Germinal center (tissue), 1 donor: ENCODE results near the gene MAPK8IP1.
"Not testable (repeated sequence)": the region's sequence is repeated elsewhere in the genome, so short reads cannot be mapped to it uniquely, and the experiment has no call there.

Experiments used
- DNase-seq: peaks from one replicate; pipeline ENCODE4 v3.0.0; 2012; ENCODE audit warnings: mixed read lengths, low spot score

The MAPK8IP1 gene

DNA sequence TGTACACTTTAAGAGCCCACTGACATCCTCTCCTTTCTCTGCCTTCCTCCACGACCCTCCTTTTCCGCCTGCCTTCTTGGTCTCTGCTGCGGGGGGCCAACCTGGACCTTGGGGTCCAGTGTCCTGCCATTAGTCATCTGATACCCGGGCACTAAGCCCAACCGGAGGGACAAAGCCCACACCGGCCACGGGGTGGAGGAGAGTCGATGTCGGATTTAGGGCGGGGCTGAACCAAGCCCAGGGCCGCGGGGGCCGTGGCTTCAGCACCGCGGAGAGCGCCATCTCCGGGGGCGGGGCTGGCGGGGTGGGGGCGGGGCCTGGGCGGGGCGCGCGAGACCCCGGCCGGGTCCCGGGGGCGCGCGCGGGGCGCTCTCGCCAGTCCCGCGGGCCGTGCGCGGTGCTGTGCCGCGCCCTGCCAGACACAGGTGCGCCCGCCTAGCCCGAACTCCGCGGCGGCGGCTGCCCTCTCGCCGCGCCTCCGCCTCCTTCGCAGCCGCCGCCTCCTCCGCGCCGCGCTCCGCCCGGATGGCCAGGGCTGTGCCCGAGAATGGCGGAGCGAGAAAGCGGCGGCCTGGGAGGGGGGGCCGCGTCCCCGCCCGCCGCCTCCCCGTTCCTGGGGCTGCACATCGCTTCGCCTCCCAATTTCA, at the start of gene MAPK8IP1:
Gene MAPK8IP1, plus strand, starts transcription at position 378 of the 647 bp plus-strand sequence. Its CDS starts 170 bp downstream, at position 548.
- DNase-seq = peak; percentile 92

DNA sequence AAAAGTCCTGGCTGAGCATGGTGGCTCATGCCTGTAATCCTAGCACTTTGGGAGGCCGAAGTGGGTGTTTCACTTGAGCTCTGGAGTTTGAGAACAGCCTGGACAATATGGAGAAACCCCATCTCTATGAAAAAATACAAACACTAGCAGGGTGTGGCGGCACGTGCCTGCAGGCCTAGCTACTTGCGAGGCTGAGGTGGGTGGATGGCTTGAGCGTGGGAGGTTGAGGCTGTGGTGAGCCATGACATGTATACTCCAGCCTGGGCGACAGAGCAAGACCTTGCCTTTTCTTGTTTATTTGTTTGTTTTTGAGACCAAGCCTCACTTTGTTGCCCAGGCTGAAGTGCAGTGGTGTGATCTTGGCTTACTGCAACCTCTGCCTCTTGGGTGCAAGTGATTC, 46.2 kb upstream of the MAPK8IP1 start:
- no peak for DNase-seq

DNA sequence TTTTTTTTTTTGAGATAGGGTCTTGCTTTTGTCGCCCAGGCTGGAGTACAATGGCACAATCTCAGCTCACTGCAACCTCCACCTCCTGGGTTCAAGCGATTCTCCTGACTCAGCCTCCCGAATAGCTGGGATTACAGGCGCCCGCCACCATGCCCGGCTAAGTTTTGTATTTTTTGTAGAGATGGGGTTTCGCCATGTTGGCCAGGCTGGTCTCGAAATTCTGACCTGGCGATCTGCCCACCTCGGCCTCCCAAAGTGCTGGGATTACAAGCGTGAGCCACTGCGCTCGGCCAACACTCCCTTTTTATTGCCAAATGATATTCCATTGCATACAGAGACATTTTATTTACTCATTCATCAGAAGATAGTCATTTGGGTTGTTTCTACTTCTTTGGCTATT, 45.2 kb upstream of the MAPK8IP1 start:
- DNase-seq = not testable (repeated sequence)

DNA sequence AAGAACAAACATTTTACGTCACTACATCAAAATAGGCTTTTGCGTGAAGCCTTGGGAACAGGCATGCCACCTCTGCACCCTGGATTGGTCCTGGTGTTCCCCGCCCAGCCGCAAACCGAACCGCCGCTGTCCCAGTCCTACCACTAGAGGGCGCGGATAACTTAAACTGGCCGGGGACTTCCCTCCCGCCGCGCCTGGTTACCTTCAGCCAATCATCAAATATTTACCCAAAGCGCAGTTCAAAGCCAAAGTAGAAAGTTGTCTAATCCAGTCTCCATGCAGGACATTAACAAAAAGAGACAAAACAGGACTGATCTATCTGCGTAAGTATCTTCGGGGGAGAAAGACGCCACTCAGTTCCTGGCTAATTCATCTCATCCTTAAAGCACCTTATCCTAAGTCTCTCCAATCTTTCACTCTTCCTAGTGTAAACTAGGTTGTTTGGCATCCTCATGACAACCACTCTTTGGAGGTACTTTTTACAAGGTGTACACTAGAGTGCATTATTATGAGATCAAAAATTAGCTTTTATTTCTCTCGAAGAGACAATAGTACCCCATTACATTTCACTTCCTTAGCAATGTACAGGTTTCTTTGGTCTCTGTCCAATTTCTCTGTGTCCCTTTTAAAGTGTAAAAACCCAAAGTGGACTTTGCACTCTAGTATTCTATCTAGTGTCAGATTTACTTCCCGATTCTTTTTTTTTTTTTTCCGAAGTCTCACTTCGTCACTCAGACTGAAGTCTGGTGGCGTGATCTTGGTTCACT, 42.1 kb upstream of the MAPK8IP1 start:
- peak; percentile 85 for DNase-seq

DNA sequence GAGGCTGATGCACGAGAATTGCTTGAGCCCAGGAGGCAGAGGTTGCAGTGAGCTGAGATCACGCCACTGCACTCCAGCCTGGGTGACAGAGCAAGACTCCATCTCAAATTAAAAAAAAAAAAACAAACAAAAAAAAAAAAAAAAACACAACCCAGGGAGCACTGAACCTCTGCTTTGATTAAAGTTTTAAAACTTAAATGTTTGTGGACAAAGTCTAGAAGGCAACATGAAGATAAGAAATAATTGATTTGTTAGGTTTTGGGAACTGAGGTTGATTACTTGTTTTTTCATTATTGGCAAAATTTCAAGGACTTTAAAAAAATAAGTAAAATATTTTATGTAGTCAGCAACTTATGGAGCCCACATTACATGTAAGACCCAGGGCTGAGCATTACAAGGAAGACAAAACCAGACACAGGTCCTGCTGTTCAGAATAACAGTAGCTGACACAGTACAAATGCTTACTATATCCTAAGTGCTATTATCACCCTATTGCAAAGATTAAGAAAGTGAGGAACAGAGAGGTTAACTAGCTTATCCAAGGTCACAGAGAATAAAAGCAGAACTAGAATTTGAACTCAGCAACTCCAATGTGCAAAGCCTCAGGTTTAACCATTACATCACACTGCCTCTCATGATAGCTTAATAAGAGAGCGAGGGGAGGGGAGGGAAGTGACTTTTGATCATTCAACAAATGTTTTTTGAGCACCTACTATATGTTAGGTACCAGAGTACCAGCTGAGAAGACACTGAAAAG, 40.5 kb upstream of the MAPK8IP1 start:
- DNase-seq = no peak

DNA sequence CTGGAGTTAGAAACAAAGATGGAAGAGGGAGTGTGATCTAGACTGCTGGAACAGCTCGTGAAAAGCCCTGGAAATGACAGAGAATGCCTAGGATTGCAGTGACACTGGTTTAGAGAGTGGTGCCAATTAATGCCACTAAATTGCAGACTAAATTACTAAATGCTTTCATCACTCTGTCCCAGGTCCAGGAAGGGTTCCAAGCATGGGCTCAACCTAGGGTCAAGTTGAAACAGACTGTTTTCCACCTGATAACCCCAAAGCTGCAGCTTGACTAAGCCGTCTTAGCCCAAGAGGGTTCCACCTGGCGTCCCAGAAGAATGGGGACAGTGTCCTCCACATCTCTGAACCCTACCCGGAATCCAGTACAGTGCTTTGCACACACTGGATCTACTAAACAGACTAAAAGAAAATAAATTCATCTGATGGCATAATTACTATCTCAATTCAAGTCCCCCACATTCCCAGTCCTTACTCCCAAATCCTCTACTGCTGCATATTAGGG, 39.2 kb upstream of the MAPK8IP1 start:
- no peak for DNase-seq

DNA sequence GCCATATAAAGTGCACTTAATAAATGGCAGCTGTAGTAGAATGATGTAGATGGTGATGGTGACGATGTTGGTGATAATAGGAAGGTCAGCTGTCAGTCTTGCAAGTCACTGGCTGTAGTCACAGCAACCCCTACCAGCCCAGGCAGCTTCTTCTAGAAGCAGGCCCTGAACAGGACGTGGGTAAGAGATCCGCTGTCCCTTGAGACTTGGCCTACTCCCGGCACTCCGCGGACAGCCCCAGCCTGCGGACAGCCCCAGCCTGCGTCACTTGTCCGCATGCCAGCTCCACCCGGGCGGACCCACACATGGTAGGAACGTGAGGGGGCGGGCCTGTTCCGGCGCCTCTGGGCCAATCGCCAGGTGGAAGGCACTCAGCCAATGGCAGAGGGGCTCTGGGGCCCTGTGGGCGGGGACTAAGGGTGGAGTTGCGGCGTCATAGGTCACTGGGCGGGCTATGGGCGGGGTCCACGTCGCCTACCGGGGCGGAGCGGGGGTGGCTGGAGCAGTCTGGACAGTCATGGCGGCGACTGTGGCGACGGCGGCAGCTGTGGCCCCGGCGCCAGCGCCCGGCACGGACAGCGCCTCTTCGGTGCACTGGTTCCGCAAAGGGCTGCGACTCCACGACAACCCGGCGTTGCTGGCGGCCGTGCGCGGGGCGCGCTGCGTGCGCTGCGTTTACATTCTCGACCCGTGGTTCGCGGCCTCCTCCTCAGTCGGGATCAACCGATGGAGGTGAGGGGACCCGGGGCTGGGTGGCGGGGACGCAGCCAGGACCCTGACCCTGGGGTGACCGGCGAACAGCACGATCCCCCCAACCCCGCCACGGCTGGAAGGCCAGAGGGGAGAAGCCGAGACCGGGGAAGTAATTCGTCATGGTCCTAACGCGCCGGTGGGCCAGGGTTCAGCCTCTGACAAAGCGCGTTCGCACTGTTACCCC, 38.2 kb upstream of the MAPK8IP1 start, which contains the start of gene CRY2:
Gene CRY2, plus strand, starts transcription at position 502 of the 937 bp plus-strand sequence. Its CDS starts 16 bp downstream, at position 518.
- DNase-seq = peak; percentile 98

DNA sequence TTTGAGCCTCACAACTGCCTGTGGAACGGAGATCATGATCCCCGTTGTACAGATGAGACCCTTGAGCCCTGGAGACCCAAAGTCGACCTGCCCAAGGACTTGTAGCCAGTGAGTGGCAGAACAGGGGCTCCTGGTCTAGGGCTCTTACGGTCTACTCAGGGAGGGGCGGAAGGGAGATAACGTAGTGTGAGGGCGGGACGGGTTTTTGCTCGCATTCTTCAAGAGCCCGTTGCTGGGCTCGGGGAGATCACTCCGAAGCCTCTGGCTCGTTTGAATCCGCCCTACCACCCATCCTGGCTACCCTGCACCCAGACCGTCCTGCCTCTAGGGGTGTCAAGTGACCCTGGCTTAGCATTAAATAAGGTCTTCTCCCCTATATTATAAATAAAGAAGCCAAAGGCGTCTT, 37.5 kb upstream of the MAPK8IP1 start:
- DNase-seq = peak; percentile 39

DNA sequence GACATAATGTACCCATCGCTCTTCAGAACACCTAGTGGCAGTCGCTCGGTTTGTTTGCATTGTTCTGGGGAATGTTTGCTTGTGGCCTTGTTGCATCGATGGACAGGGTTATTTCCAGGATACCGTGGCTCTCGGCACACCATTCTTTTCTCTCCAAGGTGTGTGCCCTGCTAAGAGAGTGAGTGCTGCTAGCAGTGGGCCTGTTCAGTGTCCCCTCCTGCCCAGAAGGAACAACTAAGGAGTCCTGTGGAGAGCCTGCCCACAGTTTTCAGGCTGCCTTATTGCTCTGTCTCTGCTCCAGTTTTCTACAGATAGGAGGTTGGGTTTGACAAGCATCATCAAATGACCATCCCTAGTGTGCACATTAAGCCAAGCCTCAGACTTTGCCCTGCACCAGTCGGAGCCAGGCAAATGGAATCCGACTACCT, 36.8 kb upstream of the MAPK8IP1 start:
- DNase-seq = no peak

DNA sequence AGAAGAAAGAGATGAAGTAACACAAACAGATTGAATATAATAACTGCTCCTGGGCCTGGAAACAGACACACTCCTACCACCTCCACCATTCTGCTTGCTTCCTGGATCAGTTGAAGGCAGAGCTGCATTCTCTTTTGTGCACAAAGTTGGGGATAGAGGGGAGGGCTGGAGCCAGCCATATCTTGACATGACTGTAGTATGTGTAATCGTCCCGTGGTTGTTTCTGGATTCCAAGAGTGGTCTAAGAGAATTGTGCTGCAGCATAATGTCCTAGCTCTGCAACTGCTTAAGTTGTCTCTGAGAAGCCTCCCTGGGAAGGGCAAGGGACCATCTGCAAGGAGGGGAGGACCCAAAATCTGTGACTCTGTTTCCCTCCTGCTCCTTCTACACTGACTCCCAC, 35.0 kb upstream of the MAPK8IP1 start:
- no peak for DNase-seq

DNA sequence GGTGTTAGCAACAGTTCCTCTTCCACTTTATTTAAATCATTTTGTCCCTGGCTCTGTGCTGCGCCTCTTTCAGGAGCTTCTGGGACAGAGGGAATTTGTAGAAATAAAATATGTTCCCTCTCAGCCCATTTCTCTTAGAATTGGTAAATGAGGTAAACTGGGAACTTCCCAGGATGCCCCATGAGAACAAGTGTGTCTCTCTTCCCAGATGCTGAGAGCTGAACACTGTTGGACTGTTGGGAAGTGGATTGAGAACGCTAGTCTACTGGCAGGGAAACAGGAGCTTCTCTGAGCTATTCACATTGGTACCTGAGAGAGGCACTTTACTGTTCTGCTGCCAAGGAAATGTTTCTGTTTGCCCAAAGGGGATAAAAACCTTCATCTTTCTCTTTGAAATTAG, 34.2 kb upstream of the MAPK8IP1 start:
- DNase-seq = no peak

DNA sequence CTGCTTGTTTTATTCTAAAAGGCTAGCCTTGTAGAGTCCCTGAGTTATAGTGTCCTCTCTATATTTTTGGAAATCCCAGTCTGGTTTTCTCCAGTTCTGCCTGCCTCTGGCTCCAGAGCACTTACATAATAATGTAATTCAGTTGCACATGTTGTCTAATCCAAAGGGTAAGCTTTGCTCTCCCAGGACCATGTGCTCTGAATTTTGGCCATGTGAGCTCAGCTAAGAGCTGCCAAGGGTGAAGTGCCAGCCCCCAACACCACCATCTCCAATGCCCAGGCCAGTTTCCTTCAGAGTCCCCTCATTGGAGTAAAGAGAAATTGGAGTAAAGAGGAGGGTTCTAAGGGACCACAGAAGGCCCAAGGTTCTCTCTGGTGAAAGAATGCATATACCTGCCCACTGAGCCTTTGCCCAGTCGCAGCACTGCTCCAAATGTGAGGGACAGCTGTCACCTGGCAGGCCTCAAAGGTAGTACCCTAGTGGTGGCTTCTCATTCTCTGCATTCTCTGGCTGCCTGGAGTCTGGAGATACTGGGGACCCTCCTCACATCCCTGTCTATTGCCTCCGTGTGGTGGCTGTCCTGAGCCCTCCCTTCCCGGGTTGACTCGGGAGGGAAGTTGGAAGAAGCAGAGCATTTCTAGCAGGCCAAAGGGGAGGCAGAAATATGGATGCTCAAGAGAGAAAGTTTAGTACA, 33.3 kb upstream of the MAPK8IP1 start:
- DNase-seq = peak; percentile 15

DNA sequence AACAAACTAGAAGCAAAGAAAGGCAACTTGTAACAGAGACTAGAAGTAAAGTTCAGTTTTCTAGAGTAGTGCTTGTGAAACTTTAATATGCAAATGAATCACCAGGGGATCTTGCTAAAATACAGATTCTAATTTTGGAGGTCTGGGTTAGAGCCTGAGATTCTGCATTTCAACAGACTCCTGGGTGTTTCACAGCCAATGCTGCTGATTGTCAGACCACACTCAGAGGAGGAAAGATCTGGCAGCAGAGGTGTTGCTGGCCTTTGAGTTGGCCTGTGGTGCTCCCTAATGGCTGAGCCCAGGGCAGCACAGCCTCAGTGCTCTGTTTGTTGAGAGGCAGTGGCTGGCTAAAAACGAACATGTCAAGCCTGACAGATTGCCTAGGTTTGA, 32.7 kb upstream of the MAPK8IP1 start:
- DNase-seq = peak; percentile 41

DNA sequence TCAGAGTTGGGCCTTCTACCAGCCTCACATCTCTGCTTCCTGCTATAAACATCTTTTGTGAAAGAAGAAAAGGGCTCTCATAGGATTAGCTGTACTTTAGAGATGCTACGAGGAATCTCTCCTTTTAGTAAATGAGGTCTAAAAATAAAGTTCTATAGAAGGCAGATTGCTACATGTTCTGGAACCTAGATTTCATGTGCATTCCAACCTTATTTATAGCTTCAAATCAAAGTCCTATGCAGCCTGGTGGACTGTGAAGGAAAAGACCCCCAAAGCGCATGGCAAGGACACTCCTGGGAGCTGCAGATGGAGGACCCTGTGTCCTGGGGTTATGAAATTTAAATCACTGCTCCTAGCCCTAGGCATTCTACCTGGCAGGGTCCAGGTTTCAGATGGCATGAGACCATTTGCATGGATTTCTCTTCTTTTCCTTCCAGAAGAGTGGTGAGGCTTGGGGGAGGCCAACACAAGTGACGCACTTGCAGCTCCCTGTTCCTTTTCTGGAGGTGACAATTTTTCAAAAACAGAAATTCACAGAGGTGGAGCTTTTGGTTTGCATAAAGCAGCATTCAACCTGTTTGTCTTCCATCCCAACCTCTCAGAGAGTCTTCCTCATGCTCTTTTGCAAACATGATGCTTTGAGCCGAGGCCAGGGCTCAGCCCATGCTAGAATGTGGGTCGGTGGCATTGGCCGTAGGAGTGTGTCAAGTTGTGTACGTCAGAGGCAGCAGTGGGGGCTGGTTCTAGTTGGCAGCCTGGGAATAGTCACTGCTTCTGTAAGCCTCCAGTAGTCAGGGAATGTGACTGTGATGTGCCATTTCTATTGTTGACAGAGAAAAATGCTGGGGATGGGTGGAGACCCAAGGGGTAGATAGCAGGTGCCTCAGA, 31.9 kb upstream of the MAPK8IP1 start:
- DNase-seq = no peak

DNA sequence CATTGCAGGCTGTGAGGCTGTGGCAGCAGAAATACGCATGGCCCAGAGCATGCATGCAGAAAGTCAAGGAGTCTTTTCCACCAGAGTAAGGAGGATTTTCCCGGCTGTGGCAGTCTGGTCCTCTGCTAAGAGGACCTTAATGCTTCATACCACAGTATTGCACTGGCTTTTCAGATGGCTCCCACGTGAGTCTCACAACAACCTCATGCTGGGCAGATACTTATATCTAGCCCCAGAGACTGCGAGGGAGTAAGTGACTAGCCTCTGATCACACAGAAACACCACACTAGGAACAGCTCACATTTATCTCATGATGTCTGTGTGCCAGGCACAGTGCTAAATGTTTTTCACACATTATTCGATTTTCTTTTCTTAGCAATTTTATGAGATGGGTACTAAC, 30.1 kb upstream of the MAPK8IP1 start:
- DNase-seq = no peak

DNA sequence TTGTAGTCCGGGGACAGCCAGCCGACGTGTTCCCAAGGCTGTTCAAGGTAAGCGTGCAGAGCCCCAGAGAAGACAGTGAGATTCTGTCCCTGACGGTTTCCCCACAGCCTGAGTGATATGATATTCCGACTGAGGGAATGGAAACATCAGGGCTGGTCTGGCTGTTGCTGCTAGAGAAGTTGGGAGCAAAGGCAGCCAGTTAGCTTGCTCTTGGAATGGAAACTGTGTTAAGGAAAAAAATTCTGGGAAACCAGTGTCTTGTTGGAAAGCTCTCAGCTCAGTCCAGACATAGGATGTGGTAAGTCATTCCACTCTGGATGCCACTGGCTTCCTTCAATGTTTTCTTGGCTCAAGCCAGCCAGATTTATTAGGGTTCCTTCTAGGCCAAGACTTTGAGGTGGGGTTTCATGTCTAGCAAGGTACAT, 29.4 kb upstream of the MAPK8IP1 start:
- no peak for DNase-seq

DNA sequence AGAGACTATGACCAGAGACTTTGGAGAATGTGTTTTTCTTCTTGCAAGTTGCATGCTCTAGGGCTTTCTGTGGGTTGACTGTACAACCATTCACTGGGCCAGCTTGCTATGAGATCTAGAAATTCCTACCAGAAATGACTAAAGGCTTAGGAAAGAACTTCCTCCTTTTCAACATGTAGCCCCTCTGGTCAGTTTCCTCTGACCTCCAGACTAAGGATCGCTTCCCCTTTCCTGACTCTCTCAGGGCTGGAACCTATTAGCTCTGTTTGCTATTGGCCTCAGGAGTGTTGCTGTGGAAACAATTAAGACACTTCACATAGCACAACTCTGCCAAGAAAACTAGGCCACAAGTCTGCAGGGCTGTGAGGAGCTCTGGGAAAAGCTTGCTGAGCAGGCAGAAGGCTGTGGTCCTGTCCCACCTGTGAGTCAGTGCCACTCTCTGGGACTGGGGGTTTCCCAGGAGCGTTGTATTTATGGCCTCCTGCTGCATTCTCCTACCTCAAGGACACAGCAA, 27.4 kb upstream of the MAPK8IP1 start:
- no peak for DNase-seq

DNA sequence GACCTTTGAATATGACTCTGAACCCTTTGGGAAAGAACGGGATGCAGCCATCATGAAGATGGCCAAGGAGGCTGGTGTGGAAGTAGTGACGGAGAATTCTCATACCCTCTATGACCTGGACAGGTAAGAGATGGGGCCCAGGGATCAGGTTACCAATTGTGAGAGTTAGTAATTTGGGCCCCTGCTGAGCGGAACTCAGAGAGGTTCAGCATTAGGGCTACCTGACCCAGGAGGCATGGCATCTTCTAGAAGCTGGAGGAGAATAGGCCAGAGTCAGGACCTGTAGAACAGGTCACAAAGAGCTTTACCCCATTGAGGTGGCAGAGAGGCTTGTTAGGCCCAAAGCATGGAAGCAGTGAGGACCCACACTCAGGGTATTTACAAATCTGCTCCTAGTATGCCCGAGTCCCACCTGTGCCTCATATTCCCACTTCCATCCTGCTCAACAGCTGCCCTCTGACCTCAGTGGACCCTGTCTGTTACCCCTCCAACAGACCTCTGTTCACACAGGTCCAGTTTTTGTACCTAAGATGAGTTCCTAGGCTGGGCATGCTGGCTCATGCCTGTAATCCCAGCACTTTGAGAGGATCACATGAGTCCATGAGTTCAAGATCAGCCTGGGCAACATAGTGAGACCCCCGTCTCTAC, 26.6 kb upstream of the MAPK8IP1 start:
- no peak for DNase-seq

DNA sequence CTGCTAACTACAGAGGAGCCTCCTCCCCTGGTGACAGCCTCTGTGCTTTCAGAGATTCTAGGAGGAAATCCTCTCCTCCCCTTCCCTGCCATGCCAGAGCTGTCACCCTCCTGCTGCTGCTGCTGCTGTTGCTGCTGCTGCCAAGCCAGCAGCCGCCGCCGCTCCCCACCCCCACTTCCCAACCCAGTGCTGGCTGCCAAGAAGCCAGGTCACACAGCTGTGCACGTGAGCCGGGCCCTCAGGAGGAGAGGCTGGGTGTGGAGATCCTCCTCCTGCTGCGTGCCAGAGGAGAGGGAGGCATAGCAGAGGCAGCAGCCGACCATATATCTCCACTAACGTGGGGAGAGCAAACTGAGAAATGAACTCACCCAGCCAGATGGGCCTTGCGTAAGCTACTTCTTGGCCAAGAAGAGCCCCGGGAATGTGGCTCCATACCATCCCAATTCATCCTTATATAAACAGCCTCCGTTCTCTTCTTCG, 25.8 kb upstream of the MAPK8IP1 start:
- DNase-seq = no peak
